Esophagus muscularis mucosa (tissue), 4 donors: ENCODE results near the gene RNF5. TPM values are rescaled to one million over a fixed set of nuclear protein-coding genes. Genes with fewer than 3 reads are reported as not detected.
"Not testable (repeated sequence)": the region's sequence is repeated elsewhere in the genome, so short reads cannot be mapped to it uniquely, and the experiment has no call there.

ENCODE experiments used
- DNase-seq: peaks from one replicate; pipeline ENCODE4 v3.0.0-alpha.2; 2017; ENCODE audit errors: extremely low spot score
- H3K27ac ChIP-seq, 4 donors: fragments of 200-600 bp; sonication (generic); replicated peaks in 1 of 4; 1 replicate in 3 of 4; 2 replicates in 1 of 4; pipeline ENCODE4 v1.5.1; 2016 to 2019; ENCODE audit warnings: mild to moderate bottlenecking in 1 of 4
- H3K27me3 ChIP-seq, 4 donors: fragments of 200-600 bp; sonication (generic); one replicate each; pipeline versions ENCODE4 v1.5.1 to v1.6.0; 2016 to 2019
- H3K36me3 ChIP-seq, 4 donors: fragments of 200-600 bp; sonication (generic); one replicate each; pipeline ENCODE4 v1.5.1; 2016 to 2019
- H3K4me1 ChIP-seq, 4 donors: fragments of 200-600 bp; sonication (generic); one replicate each; pipeline ENCODE4 v1.5.1; 2016 to 2019
- H3K4me3 ChIP-seq, 4 donors: fragments of 200-600 bp; sonication (generic); 1 replicate in 2 of 4; 2 replicates in 2 of 4; pipeline ENCODE4 v1.5.1; 2016 to 2019; ENCODE audit warnings: mild to moderate bottlenecking in 4 of 4, moderate library complexity in 1 of 4
- H3K9me3 ChIP-seq, 4 donors: fragments of 200-600 bp; sonication (generic); 1 replicate in 3 of 4; 2 replicates in 1 of 4; pipeline ENCODE4 v1.5.1; 2016 to 2019
- EP300 ChIP-seq: sonication (generic); formaldehyde crosslinking; IDR thresholded peaks from one replicate; pipeline ENCODE4 v1.6.1; 2017; ENCODE audit warnings: antibody characterized with exemption
- POLR2A ChIP-seq: fragments of 450-650 bp; IDR thresholded peaks from one replicate; pipeline ENCODE4 v1.6.1; 2017; ENCODE audit warnings: antibody characterized with exemption, moderate library complexity, mild to moderate bottlenecking, low read depth
- POLR2AphosphoS5 ChIP-seq, 2 donors: sonication (generic); formaldehyde crosslinking; IDR thresholded peaks; one replicate each; pipeline ENCODE4 v1.6.1; 2017; ENCODE audit warnings: antibody characterized with exemption in 2 of 2
- WGBS: methylation state at CpG from one replicate; pipeline ENCODE4 v1.1.5; 2018; 5-methylcytosine and 5-hydroxymethylcytosine counted together
- intact Hi-C: fragments of 100-400 bp; cut with DNase I; formaldehyde crosslinking; loops from one replicate; pipeline ENCODE4 v1.15.1; 2023
- total RNA-seq, 4 donors: library from RNA; depleted of rRNA; stranded (reverse); fragments of >200 nt; gene quantifications; one replicate each; pipeline versions ENCODE4 v1.1.0 to v1.2.1, GENCODE V29; 2016
- TF ChIP-seq, protein P1 (sequence below), 3 experiments: fragments of 200-600 bp in 2 of 3; fragments of 450-650 bp in 1 of 3; sonication (generic) in 2 of 3; IDR thresholded peaks; one replicate each; pipeline ENCODE4 v1.5.1; 2017 to 2019; ENCODE audit warnings: antibody characterized with exemption in 3 of 3, mild to moderate bottlenecking in 2 of 3, moderate library complexity in 1 of 3

The RNF5 gene
- total RNA-seq, 4 donors from 2014 or later = 76.2 to 91.4 (median 88.5) TPM

DNA sequence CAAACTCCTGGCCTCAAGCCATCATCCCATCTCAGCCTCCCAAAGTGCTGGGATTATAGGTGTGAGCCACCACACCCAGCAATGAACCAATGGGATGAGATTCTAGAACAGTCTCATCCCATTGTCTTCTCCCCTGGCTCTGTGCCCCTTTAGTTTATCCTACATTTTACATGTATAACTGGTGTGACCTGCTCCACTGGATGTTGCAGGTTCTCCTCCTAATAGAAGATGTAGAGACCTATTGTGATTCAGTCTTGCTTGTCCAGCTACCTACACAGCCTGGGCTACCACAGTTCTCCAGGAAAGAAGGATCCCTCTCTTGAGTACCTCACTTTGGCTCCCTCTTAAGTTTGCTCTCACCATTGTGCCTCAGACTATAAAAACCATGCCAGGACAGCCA is 46.1 kb upstream of the RNF5 start:
- Histone ChIP-seq H3K4me1 (peaks cover 21 to 28% (median 25%) of the 10 kb centered on the region in 4 donors), H3K9me3 (no peaks in the 10 kb centered on the region), H3K36me3 (no peaks in the 10 kb centered on the region), H3K4me3 (no peak overlapping the region), H3K27me3 (no peaks in the 10 kb centered on the region), H3K27ac (no peak overlapping the region)
- no peak for DNase-seq
- TF ChIP-seq, protein P1, sequence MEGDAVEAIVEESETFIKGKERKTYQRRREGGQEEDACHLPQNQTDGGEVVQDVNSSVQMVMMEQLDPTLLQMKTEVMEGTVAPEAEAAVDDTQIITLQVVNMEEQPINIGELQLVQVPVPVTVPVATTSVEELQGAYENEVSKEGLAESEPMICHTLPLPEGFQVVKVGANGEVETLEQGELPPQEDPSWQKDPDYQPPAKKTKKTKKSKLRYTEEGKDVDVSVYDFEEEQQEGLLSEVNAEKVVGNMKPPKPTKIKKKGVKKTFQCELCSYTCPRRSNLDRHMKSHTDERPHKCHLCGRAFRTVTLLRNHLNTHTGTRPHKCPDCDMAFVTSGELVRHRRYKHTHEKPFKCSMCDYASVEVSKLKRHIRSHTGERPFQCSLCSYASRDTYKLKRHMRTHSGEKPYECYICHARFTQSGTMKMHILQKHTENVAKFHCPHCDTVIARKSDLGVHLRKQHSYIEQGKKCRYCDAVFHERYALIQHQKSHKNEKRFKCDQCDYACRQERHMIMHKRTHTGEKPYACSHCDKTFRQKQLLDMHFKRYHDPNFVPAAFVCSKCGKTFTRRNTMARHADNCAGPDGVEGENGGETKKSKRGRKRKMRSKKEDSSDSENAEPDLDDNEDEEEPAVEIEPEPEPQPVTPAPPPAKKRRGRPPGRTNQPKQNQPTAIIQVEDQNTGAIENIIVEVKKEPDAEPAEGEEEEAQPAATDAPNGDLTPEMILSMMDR (IDR thresholded peaks at IDR 0.05) = no peak
- TF ChIP-seq POLR2AphosphoS5 (IDR thresholded peaks at IDR 0.05) = no peak
- TF ChIP-seq POLR2A = no peak
- TF ChIP-seq EP300 = no peak
- intact Hi-C loops = no loop called here

- Histone ChIP-seq H3K4me1 (peaks cover 11 to 15% (median 14%) of the 10 kb centered on the region in 4 donors), H3K27ac (no peak overlapping the region), H3K4me3 (no peak overlapping the region), H3K9me3 (no peaks in the 10 kb centered on the region), H3K27me3 (no peaks in the 10 kb centered on the region), H3K36me3 (no peaks in the 10 kb centered on the region)
- WGBS = 84% methylated on average over 4 of the region's 4 CpGs
- DNase-seq = no peak
- intact Hi-C loops = no loop called here
- TF ChIP-seq POLR2AphosphoS5 (IDR thresholded peaks at IDR 0.05) = no peak
- TF ChIP-seq EP300 = no peak
- TF ChIP-seq POLR2A = no peak
- TF ChIP-seq, protein P1 (IDR thresholded peaks at IDR 0.05) = no peak
Observed at GRCh38 chr6:32133786-32134185, 44.4 kb upstream of the RNF5 start.

- no peaks in the 10 kb centered on the region for H3K36me3 ChIP-seq
- intact Hi-C loops = no loop called here
- DNase-seq = no peak
- H3K9me3 ChIP-seq = no peaks in the 10 kb centered on the region
- no peaks in the 10 kb centered on the region for H3K27me3 ChIP-seq
- H3K27ac ChIP-seq = no peak overlapping the region
- H3K4me3 ChIP-seq = no peak overlapping the region
- no peaks in the 10 kb centered on the region for H3K4me1 ChIP-seq
- TF ChIP-seq POLR2A = no peak
- TF ChIP-seq POLR2AphosphoS5 (IDR thresholded peaks at IDR 0.05) = no peak
- TF ChIP-seq, protein P1 (IDR thresholded peaks at IDR 0.05) = no peak
- no peak for TF ChIP-seq EP300
Observed at GRCh38 chr6:32137454-32137853, 40.8 kb upstream of the RNF5 start.

DNA sequence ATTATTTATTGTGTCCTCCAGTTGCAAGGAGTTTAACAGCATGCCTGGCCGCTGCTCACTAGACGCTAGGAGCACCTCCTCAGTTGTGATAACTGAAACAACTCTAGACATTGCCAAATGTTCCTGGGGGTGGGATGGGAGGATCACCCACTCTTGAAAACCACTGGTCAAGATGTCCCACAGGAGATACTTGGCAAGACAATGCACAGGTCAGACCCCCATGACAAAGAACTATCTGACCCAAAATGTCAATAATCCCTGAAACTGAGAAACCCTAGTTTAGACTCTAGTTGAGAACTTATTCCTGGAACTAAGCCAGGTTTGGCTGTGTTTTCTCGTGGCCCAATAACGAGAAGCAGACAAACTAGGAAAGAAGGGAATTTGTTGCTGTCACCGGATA is 38.6 kb upstream of the RNF5 start:
- Histone ChIP-seq H3K27ac (no peak overlapping the region), H3K27me3 (no peaks in the 10 kb centered on the region), H3K4me1 (no peaks in the 10 kb centered on the region), H3K4me3 (no peak overlapping the region), H3K9me3 (no peaks in the 10 kb centered on the region), H3K36me3 (no peaks in the 10 kb centered on the region)
- 73% methylated on average over 5 of the region's 5 CpGs for WGBS
- intact Hi-C loops = no loop called here
- TF ChIP-seq EP300 = no peak
- TF ChIP-seq POLR2AphosphoS5 (IDR thresholded peaks at IDR 0.05) = no peak
- TF ChIP-seq, protein P1 (IDR thresholded peaks at IDR 0.05) = no peak
- TF ChIP-seq POLR2A = no peak
- no peak for DNase-seq

DNA sequence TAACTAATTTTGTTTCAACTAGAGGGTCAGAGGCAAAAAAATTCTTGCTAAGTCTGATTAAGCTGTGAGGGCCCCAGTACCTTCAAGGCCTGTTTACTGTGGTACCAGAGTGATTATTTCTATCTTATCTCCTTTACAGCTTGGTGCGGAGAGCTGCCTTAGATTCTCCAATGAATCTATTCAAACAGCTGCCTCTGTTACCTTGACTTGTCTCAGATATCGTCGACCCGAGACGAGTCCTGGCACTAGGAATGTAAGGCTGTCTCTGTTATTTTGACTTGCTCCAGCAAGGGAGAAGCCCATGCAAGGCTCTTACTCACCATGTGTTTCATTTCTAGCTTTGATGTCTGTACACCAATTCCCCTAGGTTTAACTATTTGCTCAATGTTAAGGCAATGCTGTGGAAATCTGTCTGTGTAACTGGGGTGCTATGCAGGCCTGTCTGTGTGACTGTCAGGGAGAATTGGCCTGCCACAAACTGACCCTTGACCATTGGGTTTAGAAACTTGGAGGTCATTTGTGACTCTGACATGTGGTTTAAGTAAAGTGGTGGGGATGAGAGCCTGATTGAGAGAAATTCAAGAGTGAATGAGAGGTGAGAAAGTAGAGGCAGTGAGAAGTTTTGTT is 37.7 kb upstream of the RNF5 start:
- Histone ChIP-seq H3K36me3 (no peaks in the 10 kb centered on the region), H3K4me1 (no peaks in the 10 kb centered on the region), H3K4me3 (no peak overlapping the region), H3K27me3 (no peaks in the 10 kb centered on the region), H3K9me3 (no peaks in the 10 kb centered on the region), H3K27ac (no peak overlapping the region)
- intact Hi-C loops = no loop called here
- TF ChIP-seq EP300 (no peak), POLR2AphosphoS5 (IDR thresholded peaks at IDR 0.05) (no peak), POLR2A (no peak)
- TF ChIP-seq, protein P1 (IDR thresholded peaks at IDR 0.05) = no peak
- DNase-seq = no peak
- WGBS = 54% methylated on average over 5 of the region's 5 CpGs

DNA sequence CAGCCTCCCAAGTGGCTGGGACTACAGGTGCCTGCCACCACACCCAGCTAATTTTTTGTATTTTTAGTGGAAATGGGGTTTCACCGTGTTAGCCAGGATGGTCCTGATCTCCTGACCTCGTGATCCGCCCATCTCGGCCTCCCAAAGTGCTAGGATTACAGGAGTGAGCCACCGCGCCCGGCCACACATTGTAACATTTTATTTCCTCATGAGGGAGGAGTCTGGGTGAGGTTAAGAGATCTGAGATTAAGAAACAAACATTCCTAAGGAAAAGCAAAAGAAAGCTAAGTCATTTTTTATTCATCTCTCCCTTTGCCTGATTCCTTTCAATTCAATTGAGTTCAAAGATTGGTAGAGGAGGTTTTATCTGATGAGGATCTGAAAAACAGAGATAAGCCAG is 34.0 kb upstream of the RNF5 start:
- intact Hi-C loops, H3K4me1 ChIP-seq, H3K27ac ChIP-seq, H3K9me3 ChIP-seq, H3K27me3 ChIP-seq, H3K4me3 ChIP-seq, DNase-seq: not testable (repeated sequence)
- H3K36me3 ChIP-seq = peaks cover 0 to 13% (median 5%) of the 10 kb centered on the region in 4 donors
- 87% methylated on average over 7 of the region's 7 CpGs for WGBS
